ENCODE data around the gene CTTNBP2.
"Not testable (repeated sequence)": the region's sequence is repeated elsewhere in the genome, so short reads cannot be mapped to it uniquely, and the experiment has no call there.

Gene CTTNBP2

GRCh38 chr7:117728890-117729624 is 144.2 kb downstream of the CTTNBP2 start:
- DNase-seq, result no peak

- no peak for DNase-seq
These were observed 148.3 kb downstream of the CTTNBP2 start for GRCh38 chr7:117724898-117725297.

GRCh38 chr7:117719377-117719776 is 153.9 kb downstream of the CTTNBP2 start:
- DNase-seq, result no peak

GRCh38 chr7:117718116-117718835 is 155.0 kb downstream of the CTTNBP2 start:
- no peak for DNase-seq

- no peak for DNase-seq
These were observed 155.9 kb downstream of the CTTNBP2 start for GRCh38 chr7:117717357-117717756.

- no peak for DNase-seq
These were observed 156.4 kb downstream of the CTTNBP2 start for GRCh38 chr7:117716707-117717299.

GRCh38 chr7:117715784-117716445 is 157.3 kb downstream of the CTTNBP2 start:
- peak; percentile 6 for DNase-seq

- no peak for DNase-seq
These were observed 161.7 kb downstream of the CTTNBP2 start for GRCh38 chr7:117711556-117711955.

- not testable (repeated sequence) for DNase-seq
These were observed 165.1 kb downstream of the CTTNBP2 start for GRCh38 chr7:117708173-117708572.

GRCh38 chr7:117707080-117707479 is 166.2 kb downstream of the CTTNBP2 start:
- no peak for DNase-seq

GRCh38 chr7:117706210-117706609 is 167.0 kb downstream of the CTTNBP2 start:
- no peak for DNase-seq

GRCh38 chr7:117705630-117706029 is 167.6 kb downstream of the CTTNBP2 start:
- no peak for DNase-seq

GRCh38 chr7:117704063-117704462 is 169.2 kb downstream of the CTTNBP2 start:
- DNase-seq, result no peak

- DNase-seq, result no peak
These were observed 175.2 kb downstream of the CTTNBP2 start for GRCh38 chr7:117698018-117698417.

GRCh38 chr7:117692338-117692737 is 180.9 kb downstream of the CTTNBP2 start:
- no peak for DNase-seq

GRCh38 chr7:117690147-117690546 is 183.1 kb downstream of the CTTNBP2 start:
- no peak for DNase-seq

GRCh38 chr7:117689406-117689805 is 183.8 kb downstream of the CTTNBP2 start:
- no peak for DNase-seq

GRCh38 chr7:117688126-117688525 is 185.1 kb downstream of the CTTNBP2 start:
- no peak for DNase-seq

- DNase-seq, result no peak
These were observed 186.8 kb downstream of the CTTNBP2 start for GRCh38 chr7:117686311-117686935.

- no peak for DNase-seq
These were observed 187.4 kb downstream of the CTTNBP2 start for GRCh38 chr7:117685795-117686194.

- no peak for DNase-seq
These were observed 189.6 kb downstream of the CTTNBP2 start for GRCh38 chr7:117683430-117684175.
